HCT116 (cell line): ENCODE results near the gene DCP1A. TPM values are rescaled to one million over a fixed set of nuclear protein-coding genes. Genes with fewer than 3 reads are reported as not detected.

ENCODE experiments used
- ATAC-seq: fragments of 200-7000 bp; cut with Tn5 transposase; 2 replicates; pipeline ENCODE4 v1.9.1; 2020; ENCODE audit warnings: mild to moderate bottlenecking, moderate library complexity
- BruUV-seq: library from RNA; stranded (reverse); fragments of 400-500 nt; replicated peaks from 2 replicates; lab custom pipeline; 2021; lab: Mats Ljungman, UMichigan
- CTCF ChIA-PET: fragments of 300-600 bp; sonication (Branson Sonifier 250); formaldehyde crosslinking; loops from one replicate; lab custom pipeline; 2021; ENCODE audit warnings: antibody characterized with exemption; lab: Charles Lee
- POLR2A ChIA-PET: fragments of 300-600, 350-600 bp; sonication (Branson Sonifier 250); formaldehyde crosslinking; loops from one replicate; lab custom pipeline; 2021; ENCODE audit warnings: antibody characterized with exemption; lab: Charles Lee
- RAD21 ChIA-PET, 2 experiments: fragments of 300-600 bp; sonication (Branson Sonifier 250); formaldehyde crosslinking; loops; one replicate each; lab custom pipeline; 2023; ENCODE audit warnings: low total read pairs in 2 of 2; ENCODE audit not compliant: uncharacterized antibody in 2 of 2, unreplicated experiment in 2 of 2, low non-redundant PET in 1 of 2; lab: Charles Lee
- DNase-seq: peaks from one replicate; pipeline ENCODE4 v3.0.0-alpha.2; 2010; ENCODE audit warnings: low read depth, low spot score
- H2AFZ ChIP-seq: fragments of 200-600 bp; shearing (Covaris generic), sonication (generic); 2 replicates; pipeline ENCODE4 v1.6.1; 2017; ENCODE audit warnings: low read depth, mixed run types, mixed read lengths, antibody characterized with exemption, low read length; ENCODE audit not compliant: poor library complexity, severe bottlenecking
- H3K27ac ChIP-seq: 2 replicates; pipeline ENCODE4 v1.5.1; 2012; ENCODE audit warnings: low read depth, low read length
- H3K27me3 ChIP-seq: fragments of 200-600 bp; sonication (generic); 2 replicates; pipeline ENCODE4 v1.6.1; 2016; ENCODE audit warnings: mixed run types, low read length, mixed read lengths; ENCODE audit not compliant: insufficient read depth
- H3K36me3 ChIP-seq, 2 experiments: fragments of 200-500 bp in 1 of 2; fragments of 200-600 bp in 1 of 2; sonication (Bioruptor generic) in 1 of 2; sonication (generic) in 1 of 2; 2 replicates each; pipeline versions ENCODE4 v1.5.1 to v1.6.1; 2014 to 2016; ENCODE audit warnings: low read length in 2 of 2, inconsistent platforms in 1 of 2, mixed read lengths in 1 of 2, mixed run types in 1 of 2; ENCODE audit not compliant: insufficient read depth in 2 of 2, control insufficient read depth in 1 of 2
- H3K4me1 ChIP-seq, 2 experiments: fragments of 200-600 bp in 1 of 2; sonication (generic) in 1 of 2; 2 replicates each; pipeline versions ENCODE4 v1.5.1 to v1.6.1; 2012 to 2017; ENCODE audit warnings: low read length in 2 of 2, inconsistent platforms in 1 of 2, mild to moderate bottlenecking in 1 of 2, mixed read lengths in 1 of 2, mixed run types in 1 of 2, moderate library complexity in 1 of 2; ENCODE audit not compliant: insufficient read depth in 2 of 2, control insufficient read depth in 1 of 2
- H3K4me2 ChIP-seq: fragments of 200-600 bp; sonication (generic); 2 replicates; pipeline ENCODE4 v1.6.1; 2017; ENCODE audit warnings: mixed run types, low read length, mixed read lengths
- H3K4me3 ChIP-seq, 2 experiments: fragments of 200-600 bp in 1 of 2; sonication (generic) in 1 of 2; replicated peaks in 1 of 2; 2 replicates each; pipeline ENCODE4 v1.5.1; 2011 to 2016; ENCODE audit warnings: low read length in 2 of 2, control low read depth in 1 of 2, low read depth in 1 of 2, mild to moderate bottlenecking in 1 of 2, mixed read lengths in 1 of 2, mixed run types in 1 of 2
- H3K79me2 ChIP-seq: fragments of 200-600 bp; sonication (generic); 2 replicates; pipeline ENCODE4 v1.6.1; 2017; ENCODE audit warnings: mild to moderate bottlenecking, mixed run types, low read length, moderate library complexity, mixed read lengths; ENCODE audit not compliant: insufficient read depth
- H3K9ac ChIP-seq: fragments of 200-600 bp; sonication (generic); 2 replicates; pipeline ENCODE4 v1.6.1; 2016; ENCODE audit warnings: low read length, mixed read lengths
- H3K9me2 ChIP-seq: fragments of 200-600 bp; sonication (generic), shearing (Covaris generic); 2 replicates; pipeline ENCODE4 v1.6.1; 2017; ENCODE audit warnings: mixed run types, mild to moderate bottlenecking, moderate library complexity; ENCODE audit not compliant: insufficient read depth
- H3K9me3 ChIP-seq, 2 experiments: fragments of 200-500 bp in 1 of 2; fragments of 200-600 bp in 1 of 2; sonication (Bioruptor generic) in 1 of 2; sonication (generic) in 1 of 2; 2 replicates each; pipeline ENCODE4 v1.6.1; 2014 to 2017; ENCODE audit warnings: low read length in 2 of 2, mixed read lengths in 2 of 2, inconsistent platforms in 1 of 2, low read depth in 1 of 2, mild to moderate bottlenecking in 1 of 2, mixed run types in 1 of 2, moderate library complexity in 1 of 2; ENCODE audit not compliant: control insufficient read depth in 1 of 2, insufficient read depth in 1 of 2
- H4K20me1 ChIP-seq: fragments of 200-600 bp; sonication (generic), shearing (Covaris generic); 2 replicates; pipeline ENCODE4 v1.6.1; 2017; ENCODE audit warnings: mixed run types, mild to moderate bottlenecking, moderate library complexity; ENCODE audit not compliant: insufficient read depth
- ATF3 ChIP-seq: IDR thresholded peaks from 2 replicates; pipeline ENCODE4 v1.6.1; 2012
- CEBPB ChIP-seq: IDR thresholded peaks from 2 replicates; pipeline ENCODE4 v1.6.1; 2012; ENCODE audit warnings: low read depth
- ELF1 ChIP-seq: IDR thresholded peaks from 2 replicates; pipeline ENCODE4 v1.6.1; 2012; ENCODE audit warnings: low read depth, borderline replicate concordance
- EZH2 ChIP-seq: fragments of 200-600 bp; sonication (generic); IDR thresholded peaks from 2 replicates; pipeline ENCODE4 v1.6.1; 2017; ENCODE audit warnings: antibody characterized with exemption, mixed run types
- FOSL1 ChIP-seq: IDR thresholded peaks from 2 replicates; pipeline ENCODE4 v1.6.1; 2012; ENCODE audit warnings: low read depth
- POLR2A ChIP-seq: IDR thresholded peaks from 2 replicates; pipeline ENCODE4 v1.7.0; 2011; ENCODE audit warnings: borderline replicate concordance; ENCODE audit not compliant: insufficient read depth, insufficient read length; ENCODE audit errors: extremely low read depth
- REST ChIP-seq: IDR thresholded peaks from 2 replicates; pipeline ENCODE4 v1.6.1; 2012; ENCODE audit warnings: low read depth
- SIN3A ChIP-seq: IDR thresholded peaks from 2 replicates; pipeline ENCODE4 v1.6.1; 2012; ENCODE audit warnings: low read depth
- SP1 ChIP-seq: IDR thresholded peaks from 2 replicates; pipeline ENCODE4 v1.6.1; 2012; ENCODE audit warnings: low read depth
- SRF ChIP-seq: IDR thresholded peaks from 2 replicates; pipeline ENCODE4 v1.6.1; 2012; ENCODE audit warnings: low read depth
- YY1 ChIP-seq: IDR thresholded peaks from 2 replicates; pipeline ENCODE4 v1.6.1; 2011; ENCODE audit warnings: low read length, low read depth, moderate library complexity, mild to moderate bottlenecking; ENCODE audit not compliant: insufficient replicate concordance; ENCODE audit errors: extremely low read depth
- ZNF274 ChIP-seq: fragments of 200-500 bp; sonication (Bioruptor generic); IDR thresholded peaks from 2 replicates; pipeline ENCODE4 v1.6.1; 2014; ENCODE audit warnings: mild to moderate bottlenecking, low read depth, low read length, inconsistent platforms
- intact Hi-C: fragments of 100-400 bp; cut with micrococcal nuclease; formaldehyde crosslinking; loops from 2 replicates; pipeline ENCODE4 v1.10.0; 2022
- total RNA-seq: library from RNA; stranded (reverse); gene quantifications from one replicate; pipeline ENCODE4 v1.2.1, GENCODE V29; 2021; ENCODE audit not compliant: unreplicated experiment
- TF ChIP-seq, protein P1 (sequence below), 3 experiments: fragments of 200-600 bp in 1 of 3; sonication (generic) in 1 of 3; IDR thresholded peaks in 2 of 3; conservative IDR thresholded peaks in 1 of 3; 2 replicates each; pipeline ENCODE4 v1.5.1; 2012 to 2017; ENCODE audit warnings: low read depth in 2 of 3, low read length in 2 of 3, antibody characterized with exemption in 1 of 3, borderline replicate concordance in 1 of 3, control low read depth in 1 of 3, mild to moderate bottlenecking in 1 of 3, mixed read lengths in 1 of 3, mixed run types in 1 of 3, moderate library complexity in 1 of 3; ENCODE audit not compliant: insufficient read depth in 1 of 3

The DCP1A gene
- total RNA-seq, 1 experiment from 2014 or later, result 33.2 TPM

GRCh38 chr3:53380306-53380705, 33.0 kb upstream of the DCP1A start:
- no peak for TF ChIP-seq SP1
- TF ChIP-seq YY1, result no peak
- no peak for TF ChIP-seq ZNF274
- no peak for TF ChIP-seq FOSL1
- no peak for TF ChIP-seq ELF1
- TF ChIP-seq POLR2A, result no peak
- no peak for TF ChIP-seq SRF
- TF ChIP-seq, protein P1, sequence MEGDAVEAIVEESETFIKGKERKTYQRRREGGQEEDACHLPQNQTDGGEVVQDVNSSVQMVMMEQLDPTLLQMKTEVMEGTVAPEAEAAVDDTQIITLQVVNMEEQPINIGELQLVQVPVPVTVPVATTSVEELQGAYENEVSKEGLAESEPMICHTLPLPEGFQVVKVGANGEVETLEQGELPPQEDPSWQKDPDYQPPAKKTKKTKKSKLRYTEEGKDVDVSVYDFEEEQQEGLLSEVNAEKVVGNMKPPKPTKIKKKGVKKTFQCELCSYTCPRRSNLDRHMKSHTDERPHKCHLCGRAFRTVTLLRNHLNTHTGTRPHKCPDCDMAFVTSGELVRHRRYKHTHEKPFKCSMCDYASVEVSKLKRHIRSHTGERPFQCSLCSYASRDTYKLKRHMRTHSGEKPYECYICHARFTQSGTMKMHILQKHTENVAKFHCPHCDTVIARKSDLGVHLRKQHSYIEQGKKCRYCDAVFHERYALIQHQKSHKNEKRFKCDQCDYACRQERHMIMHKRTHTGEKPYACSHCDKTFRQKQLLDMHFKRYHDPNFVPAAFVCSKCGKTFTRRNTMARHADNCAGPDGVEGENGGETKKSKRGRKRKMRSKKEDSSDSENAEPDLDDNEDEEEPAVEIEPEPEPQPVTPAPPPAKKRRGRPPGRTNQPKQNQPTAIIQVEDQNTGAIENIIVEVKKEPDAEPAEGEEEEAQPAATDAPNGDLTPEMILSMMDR (IDR thresholded peaks at IDR 0.05 in 2 of 3, conservative IDR thresholded peaks at IDR 0.05 in 1 of 3; ENCODE audit: borderline replicate concordance in 1 of 3, insufficient read depth in 1 of 3, low read depth in 2 of 3, low read length in 2 of 3), result no peak
- TF ChIP-seq ATF3, result no peak
- no peak for TF ChIP-seq CEBPB
- no peak for TF ChIP-seq REST
- TF ChIP-seq SIN3A, result no peak
- no peak for TF ChIP-seq EZH2
- CTCF ChIA-PET, result no interaction called here
- Histone ChIP-seq H3K4me1 (no peaks in the 10 kb centered on the region), H3K9ac (no peak overlapping the region), H3K4me3 (no peak overlapping the region), H3K79me2 (no peaks in the 10 kb centered on the region), H3K9me3 (no peaks in the 10 kb centered on the region), H3K9me2 (no peaks in the 10 kb centered on the region), H4K20me1 (no peaks in the 10 kb centered on the region), H3K27me3 (peaks cover 13% of the 10 kb centered on the region), H3K4me2 (no peak overlapping the region), H3K27ac (no peak overlapping the region), H2AFZ (no peak overlapping the region), H3K36me3 (no peaks in the 10 kb centered on the region)
- no peak for DNase-seq
- intact Hi-C loops, result no loop called here
- no peak for ATAC-seq
- BruUV-seq, result no TSS peak
- RAD21 ChIA-PET, result no interaction called here
- POLR2A ChIA-PET, result no interaction called here
